Measurements from ENCODE around the gene MSGN1.

- TF ChIP-seq EZH2 (IDR thresholded peaks at IDR 0.05; ENCODE audit: borderline replicate concordance, low read depth, low read length, poor library complexity, severe bottlenecking) (no peak), CTCF (conservative IDR thresholded peaks at IDR 0.05; ENCODE audit: low read depth, low read length) (no peak)
Observed at GRCh38 chr2:17816396-17817245, at the start of gene MSGN1.

Data from A673 (cell line).